WERI-Rb-1 (cell line): ENCODE results near the gene GPATCH2L.

Experiments used
- DNase-seq: peaks from one replicate; pipeline ENCODE4 v3.0.0-alpha.2; 2020
- H3K27ac ChIP-seq: fragments of 250-450 bp; sonication (Bioruptor Pico); 2 replicates; pipeline ENCODE4 v1.5.1; 2020; ENCODE audit warnings: mild to moderate bottlenecking, moderate library complexity
- H3K27me3 ChIP-seq: fragments of 250-450 bp; sonication (Bioruptor Pico); 2 replicates; pipeline ENCODE4 v1.5.1; 2021; ENCODE audit warnings: mild to moderate bottlenecking, low read depth, moderate library complexity; ENCODE audit not compliant: insufficient read depth, severe bottlenecking
- H3K36me3 ChIP-seq: fragments of 250-450 bp; sonication (Bioruptor Pico); 2 replicates; pipeline ENCODE4 v1.5.1; 2020; ENCODE audit warnings: mild to moderate bottlenecking, moderate library complexity
- H3K4me3 ChIP-seq: 2 replicates; pipeline ENCODE4 v1.5.1; 2011; ENCODE audit warnings: low read depth, mild to moderate bottlenecking, control low read depth, low read length
- H3K9me3 ChIP-seq: fragments of 250-450 bp; sonication (Bioruptor Pico); 2 replicates; pipeline ENCODE4 v1.5.1; 2021; ENCODE audit warnings: mild to moderate bottlenecking, moderate library complexity; ENCODE audit not compliant: severe bottlenecking
- CTCF ChIP-seq: IDR thresholded peaks from 2 replicates; pipeline ENCODE4 v1.5.1; 2011; ENCODE audit warnings: low read depth, mild to moderate bottlenecking, control low read depth, inconsistent platforms, low read length

Gene GPATCH2L

GRCh38 chr14:76113691-76114090, 38.0 kb upstream of the GPATCH2L start:
- H3K9me3 ChIP-seq = no peaks in the 10 kb centered on the region
- no peak for TF ChIP-seq CTCF
- H3K36me3 ChIP-seq = no peaks in the 10 kb centered on the region
- H3K27me3 ChIP-seq = no peaks in the 10 kb centered on the region
- no peak for DNase-seq
- no peak overlapping the region for H3K4me3 ChIP-seq
- H3K27ac ChIP-seq = no peak overlapping the region

GRCh38 chr14:76115010-76115422, 36.7 kb upstream of the GPATCH2L start:
- H3K27me3 ChIP-seq = no peaks in the 10 kb centered on the region
- no peak for TF ChIP-seq CTCF
- no peak overlapping the region for H3K27ac ChIP-seq
- no peaks in the 10 kb centered on the region for H3K36me3 ChIP-seq
- H3K9me3 ChIP-seq = no peaks in the 10 kb centered on the region
- no peak for DNase-seq
- H3K4me3 ChIP-seq = no peak overlapping the region

GRCh38 chr14:76117789-76118484, 33.8 kb upstream of the GPATCH2L start:
- peak overlapping the region; percentile 54 for H3K27ac ChIP-seq
- H3K4me3 ChIP-seq = no peak overlapping the region
- no peak for TF ChIP-seq CTCF
- H3K36me3 ChIP-seq = no peaks in the 10 kb centered on the region
- DNase-seq = peak; percentile 83
- H3K9me3 ChIP-seq = no peaks in the 10 kb centered on the region
- no peaks in the 10 kb centered on the region for H3K27me3 ChIP-seq

GRCh38 chr14:76118594-76118993, 33.1 kb upstream of the GPATCH2L start:
- Histone ChIP-seq H3K9me3 (no peaks in the 10 kb centered on the region), H3K4me3 (no peak overlapping the region), H3K27me3 (no peaks in the 10 kb centered on the region), H3K36me3 (no peaks in the 10 kb centered on the region), H3K27ac (no peak overlapping the region)
- no peak for DNase-seq
- TF ChIP-seq CTCF = no peak

- no peak overlapping the region for H3K27ac ChIP-seq
- no peak for DNase-seq
- no peak overlapping the region for H3K4me3 ChIP-seq
- TF ChIP-seq CTCF = no peak
- H3K27me3 ChIP-seq = no peaks in the 10 kb centered on the region
- no peaks in the 10 kb centered on the region for H3K9me3 ChIP-seq
- H3K36me3 ChIP-seq = no peaks in the 10 kb centered on the region
These were observed 30.5 kb upstream of the GPATCH2L start for GRCh38 chr14:76121089-76121748.
